ENCODE data around the gene TBC1D12.
"Not testable (repeated sequence)": the region's sequence is repeated elsewhere in the genome, so short reads cannot be mapped to it uniquely, and the experiment has no call there.

Gene TBC1D12

DNA sequence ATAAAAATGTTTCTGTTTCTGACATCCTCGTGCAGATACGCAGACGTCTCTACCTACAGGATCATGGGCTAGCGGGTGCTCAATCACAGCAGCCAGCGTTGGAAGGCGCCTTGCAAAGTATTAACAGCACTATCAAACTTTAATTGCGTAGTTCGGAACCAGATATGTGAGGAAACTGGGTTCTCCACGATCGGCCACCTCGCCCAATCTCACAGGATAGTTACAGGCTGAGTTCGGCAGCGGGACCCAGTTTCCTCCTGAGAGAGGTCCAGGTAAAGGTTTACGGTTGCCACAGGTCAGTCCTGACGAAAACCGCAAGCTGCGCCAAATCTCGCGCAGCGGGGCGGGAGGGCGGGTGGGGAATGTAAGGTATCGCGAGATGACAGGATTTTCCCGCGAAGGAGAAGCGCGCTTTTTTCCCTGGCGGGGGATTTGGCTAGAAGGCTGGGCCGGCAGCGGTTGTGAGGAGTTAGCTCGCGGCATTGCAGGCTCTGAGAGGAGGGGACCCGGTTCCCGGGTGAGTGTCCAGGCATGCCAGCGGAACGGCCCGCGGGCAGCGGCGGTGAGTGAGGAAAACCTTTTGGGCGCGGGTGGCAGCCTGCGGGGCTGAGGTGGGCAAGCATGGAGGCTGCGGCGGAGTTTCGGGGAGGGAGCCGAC is 143.2 kb downstream of the TBC1D12 start, which contains the start of gene HELLS:
Gene HELLS, plus strand, starts transcription at position 398 of the 658 bp plus-strand sequence. Its CDS starts 134 bp downstream, at position 532.
- DNase-seq (ENCODE audit: extremely low read depth, low read depth), result peak; percentile 45
- TF ChIP-seq, protein P1, sequence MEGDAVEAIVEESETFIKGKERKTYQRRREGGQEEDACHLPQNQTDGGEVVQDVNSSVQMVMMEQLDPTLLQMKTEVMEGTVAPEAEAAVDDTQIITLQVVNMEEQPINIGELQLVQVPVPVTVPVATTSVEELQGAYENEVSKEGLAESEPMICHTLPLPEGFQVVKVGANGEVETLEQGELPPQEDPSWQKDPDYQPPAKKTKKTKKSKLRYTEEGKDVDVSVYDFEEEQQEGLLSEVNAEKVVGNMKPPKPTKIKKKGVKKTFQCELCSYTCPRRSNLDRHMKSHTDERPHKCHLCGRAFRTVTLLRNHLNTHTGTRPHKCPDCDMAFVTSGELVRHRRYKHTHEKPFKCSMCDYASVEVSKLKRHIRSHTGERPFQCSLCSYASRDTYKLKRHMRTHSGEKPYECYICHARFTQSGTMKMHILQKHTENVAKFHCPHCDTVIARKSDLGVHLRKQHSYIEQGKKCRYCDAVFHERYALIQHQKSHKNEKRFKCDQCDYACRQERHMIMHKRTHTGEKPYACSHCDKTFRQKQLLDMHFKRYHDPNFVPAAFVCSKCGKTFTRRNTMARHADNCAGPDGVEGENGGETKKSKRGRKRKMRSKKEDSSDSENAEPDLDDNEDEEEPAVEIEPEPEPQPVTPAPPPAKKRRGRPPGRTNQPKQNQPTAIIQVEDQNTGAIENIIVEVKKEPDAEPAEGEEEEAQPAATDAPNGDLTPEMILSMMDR (IDR thresholded peaks at IDR 0.05; ENCODE audit: low read depth, low read length), result no peak

DNA sequence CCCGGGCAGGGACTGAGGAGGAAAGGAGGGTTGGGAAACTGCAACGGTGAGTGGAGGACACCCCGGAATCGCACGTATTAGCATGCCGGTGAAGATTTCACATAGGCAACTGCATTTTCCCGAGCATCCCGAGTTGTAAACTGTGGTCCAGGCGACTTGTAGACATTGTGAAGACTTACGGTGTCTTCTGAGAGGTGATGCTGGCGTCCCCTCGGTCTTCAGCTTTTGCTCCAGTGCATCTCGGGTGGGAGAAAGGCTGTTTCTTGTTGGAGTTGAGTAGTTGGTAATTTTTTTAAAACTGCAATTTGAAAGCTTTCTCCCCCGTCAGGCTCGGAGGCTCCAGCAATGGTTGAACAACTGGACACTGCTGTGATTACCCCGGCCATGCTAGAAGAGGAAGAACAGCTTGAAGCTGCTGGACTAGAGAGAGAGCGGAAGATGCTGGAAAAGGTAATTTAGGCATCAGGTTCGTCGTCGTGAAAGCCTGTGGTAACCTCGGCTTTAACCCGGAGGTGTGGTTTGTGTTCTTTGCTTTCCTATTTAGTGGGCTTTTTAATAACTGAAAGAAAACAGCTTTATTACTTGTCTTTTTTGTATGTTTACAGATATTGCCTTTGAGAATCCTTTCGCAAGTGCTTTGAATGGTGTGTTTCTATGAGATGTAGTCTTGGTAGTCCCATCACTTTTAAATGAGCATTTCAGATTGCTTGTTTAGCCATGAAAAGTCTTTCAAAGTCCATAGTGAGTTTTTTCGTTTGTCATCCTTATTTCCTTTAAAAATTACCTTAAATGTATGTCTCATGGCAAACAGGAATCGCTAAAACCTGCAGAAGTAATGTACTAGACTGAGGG is 143.9 kb downstream of the TBC1D12 start:
- DNase-seq (ENCODE audit: extremely low read depth, low read depth), result no peak
- TF ChIP-seq, protein P1 (IDR thresholded peaks at IDR 0.05; ENCODE audit: low read depth, low read length), result no peak

DNA sequence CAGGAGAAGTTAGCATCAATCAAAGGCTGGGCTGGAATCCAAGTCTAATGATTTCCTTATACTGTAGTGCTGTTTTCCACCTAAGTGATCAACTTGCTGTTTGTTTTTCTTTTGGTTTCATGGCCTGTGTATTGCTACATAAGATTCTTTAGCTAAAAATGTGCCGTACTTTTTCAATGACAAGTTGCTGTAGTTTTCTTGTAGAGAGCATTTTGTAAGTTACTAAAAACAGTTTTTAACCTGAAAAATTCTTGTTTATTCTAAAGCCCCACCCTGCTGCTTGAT is 144.5 kb downstream of the TBC1D12 start:
- TF ChIP-seq, protein P1 (IDR thresholded peaks at IDR 0.05; ENCODE audit: low read depth, low read length), result no peak
- DNase-seq (ENCODE audit: extremely low read depth, low read depth), result no peak

DNA sequence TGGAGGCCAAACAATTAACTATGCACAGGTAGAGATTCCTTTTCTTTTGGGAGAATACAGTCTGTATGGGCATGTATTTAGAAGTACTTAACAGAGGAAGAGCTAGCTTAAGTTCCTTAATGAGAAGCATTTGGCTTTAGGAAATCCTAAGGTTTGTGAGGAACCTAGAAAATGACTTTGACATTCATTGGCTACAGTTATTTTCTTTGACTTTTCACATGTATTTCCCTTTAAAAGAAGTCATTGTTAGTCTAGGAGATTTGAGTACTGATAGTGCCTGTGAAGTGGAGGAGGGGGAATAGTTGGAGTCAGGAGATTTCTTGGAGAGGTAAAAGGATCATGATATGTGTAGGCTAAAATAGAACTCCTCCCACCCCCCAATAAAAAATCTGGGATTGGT is 146.9 kb downstream of the TBC1D12 start:
- TF ChIP-seq, protein P1 (IDR thresholded peaks at IDR 0.05; ENCODE audit: low read depth, low read length), result no peak
- DNase-seq (ENCODE audit: extremely low read depth, low read depth), result no peak

DNA sequence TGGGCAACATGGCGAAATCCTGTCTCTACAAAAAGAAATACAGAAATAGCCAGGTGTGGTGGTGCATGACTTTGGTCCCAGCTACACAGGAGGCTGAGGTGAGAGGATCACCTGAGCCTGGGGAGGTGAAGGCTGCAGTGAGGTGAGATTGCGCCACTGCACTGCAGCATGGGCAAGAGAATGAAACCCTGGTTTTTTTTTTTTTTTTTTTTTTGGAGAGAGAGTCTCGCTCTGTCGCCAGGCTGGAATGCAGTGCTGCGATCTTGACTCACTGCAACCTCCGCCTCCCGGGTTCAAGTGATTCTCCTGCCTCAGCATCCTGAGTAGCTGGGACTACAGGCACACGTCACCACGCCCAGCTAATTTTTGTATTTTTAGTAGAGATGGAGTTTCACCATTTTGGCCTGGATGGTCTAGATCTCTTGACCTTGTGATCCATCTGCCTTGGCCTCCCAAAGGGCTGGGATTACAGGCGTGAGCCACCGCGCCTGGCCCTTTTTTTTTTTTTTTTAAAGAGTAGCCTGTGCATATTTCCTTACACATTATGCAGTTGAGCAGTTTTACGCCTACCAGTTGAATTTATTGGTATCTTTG is 165.5 kb downstream of the TBC1D12 start:
- not testable (repeated sequence) for DNase-seq (ENCODE audit: extremely low read depth, low read depth)

DNA sequence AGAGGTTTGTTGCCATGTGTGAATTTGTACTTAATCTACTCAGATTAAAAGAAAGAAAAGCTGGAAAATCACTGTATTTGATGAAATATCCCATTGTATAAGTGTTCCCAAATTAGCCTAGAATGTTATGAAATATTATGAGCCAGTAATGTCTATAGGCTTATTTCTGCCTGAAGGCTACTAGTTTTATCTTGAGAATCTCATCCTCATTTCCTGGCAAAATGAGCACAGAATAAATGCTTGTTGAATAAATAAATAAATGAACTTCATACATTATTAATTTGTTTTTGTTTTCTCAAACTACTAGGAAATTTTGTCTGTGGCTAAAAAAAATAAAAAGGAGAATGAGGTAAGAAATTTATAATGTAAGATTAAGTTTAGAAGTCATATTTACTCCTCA is 168.7 kb downstream of the TBC1D12 start:
- no peak for DNase-seq (ENCODE audit: extremely low read depth, low read depth)
- TF ChIP-seq, protein P1 (IDR thresholded peaks at IDR 0.05; ENCODE audit: low read depth, low read length), result no peak

DNA sequence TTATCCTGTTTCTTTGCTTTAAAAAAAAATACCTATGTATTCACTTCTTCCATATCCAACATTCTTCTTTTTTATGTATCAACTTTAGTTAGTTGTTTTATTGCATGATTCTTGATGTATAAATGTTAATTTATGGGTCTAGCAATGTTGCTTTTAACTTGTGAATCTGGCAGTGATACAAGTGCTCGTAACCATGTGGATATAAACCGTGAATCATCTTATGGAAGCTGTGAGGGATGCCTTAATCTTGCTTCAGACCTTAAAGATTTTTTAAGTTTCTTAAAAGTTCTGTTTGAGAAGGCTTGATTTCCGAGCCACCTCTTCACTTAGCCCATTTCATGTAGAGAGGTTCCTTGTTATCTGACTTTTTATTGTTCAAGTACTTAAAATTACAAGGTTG is 169.2 kb downstream of the TBC1D12 start:
- TF ChIP-seq, protein P1 (IDR thresholded peaks at IDR 0.05; ENCODE audit: low read depth, low read length), result no peak
- no peak for DNase-seq (ENCODE audit: extremely low read depth, low read depth)
